ENCODE results near the gene TTC3. TPM values are rescaled to one million over a fixed set of nuclear protein-coding genes. Genes with fewer than 3 reads are reported as not detected.

TTC3 gene
- total RNA-seq, 4 donors from 2014 or later = 96.5 to 195 (median 122) TPM

DNA sequence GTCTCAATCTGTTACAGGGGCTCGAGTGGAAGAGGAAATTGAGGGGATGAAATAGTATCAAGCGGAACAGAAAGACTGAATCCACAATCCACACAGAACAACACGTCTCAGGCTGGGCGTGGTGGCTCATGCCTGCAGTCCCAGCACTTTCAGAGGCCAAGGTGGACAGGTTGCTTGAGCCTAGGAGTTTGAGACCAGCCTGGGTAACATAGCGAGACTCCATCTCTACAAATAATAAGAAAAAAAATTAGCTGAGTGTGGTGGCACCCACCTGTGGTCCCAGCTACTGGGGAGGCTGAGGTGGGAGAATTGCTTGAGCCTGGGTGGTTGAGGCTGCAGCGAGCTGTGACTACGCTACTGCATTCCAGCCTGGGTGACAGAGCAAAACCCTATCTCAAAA is 168.4 kb downstream of the TTC3 start:
- no peak for DNase-seq (ENCODE audit: low spot score in 2 of 2)
- H3K27me3 ChIP-seq = no peaks in the 10 kb centered on the region
- TF ChIP-seq EP300 (IDR thresholded peaks at IDR 0.05) (no peak), POLR2A (IDR thresholded peaks at IDR 0.05) (no peak), POLR2AphosphoS5 (IDR thresholded peaks at IDR 0.05) (no peak)
- TF ChIP-seq, protein P1, sequence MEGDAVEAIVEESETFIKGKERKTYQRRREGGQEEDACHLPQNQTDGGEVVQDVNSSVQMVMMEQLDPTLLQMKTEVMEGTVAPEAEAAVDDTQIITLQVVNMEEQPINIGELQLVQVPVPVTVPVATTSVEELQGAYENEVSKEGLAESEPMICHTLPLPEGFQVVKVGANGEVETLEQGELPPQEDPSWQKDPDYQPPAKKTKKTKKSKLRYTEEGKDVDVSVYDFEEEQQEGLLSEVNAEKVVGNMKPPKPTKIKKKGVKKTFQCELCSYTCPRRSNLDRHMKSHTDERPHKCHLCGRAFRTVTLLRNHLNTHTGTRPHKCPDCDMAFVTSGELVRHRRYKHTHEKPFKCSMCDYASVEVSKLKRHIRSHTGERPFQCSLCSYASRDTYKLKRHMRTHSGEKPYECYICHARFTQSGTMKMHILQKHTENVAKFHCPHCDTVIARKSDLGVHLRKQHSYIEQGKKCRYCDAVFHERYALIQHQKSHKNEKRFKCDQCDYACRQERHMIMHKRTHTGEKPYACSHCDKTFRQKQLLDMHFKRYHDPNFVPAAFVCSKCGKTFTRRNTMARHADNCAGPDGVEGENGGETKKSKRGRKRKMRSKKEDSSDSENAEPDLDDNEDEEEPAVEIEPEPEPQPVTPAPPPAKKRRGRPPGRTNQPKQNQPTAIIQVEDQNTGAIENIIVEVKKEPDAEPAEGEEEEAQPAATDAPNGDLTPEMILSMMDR (IDR thresholded peaks at IDR 0.05) = no peak
- no peak overlapping the region for H3K27ac ChIP-seq
- 95% methylated on average over 7 of the region's 7 CpGs for WGBS
- no peaks in the 10 kb centered on the region for H3K9me3 ChIP-seq
- H3K4me1 ChIP-seq = peaks cover 4% of the 10 kb centered on the region
- no peak overlapping the region for H3K4me3 ChIP-seq
- H3K36me3 ChIP-seq = peaks cover 38% of the 10 kb centered on the region

DNA sequence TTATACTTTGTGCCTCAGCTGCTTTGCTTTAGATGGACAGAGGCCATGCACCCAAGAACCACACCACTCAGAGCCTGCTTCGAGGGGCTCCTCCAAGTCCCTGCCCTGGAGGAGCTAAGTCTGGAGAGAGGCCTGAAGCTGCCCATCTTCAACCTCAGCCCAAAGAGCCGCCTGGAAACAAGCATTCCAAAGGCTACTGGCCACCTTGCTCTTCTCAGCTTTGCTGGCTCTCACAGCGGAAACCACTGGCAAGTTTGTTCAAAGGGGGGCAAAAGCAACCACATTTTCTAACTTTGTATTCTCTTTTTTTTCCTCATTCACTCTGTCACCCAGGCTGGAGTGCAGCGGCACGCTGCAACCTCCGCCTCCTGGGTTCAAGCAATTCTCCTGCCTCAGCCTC is 170.9 kb downstream of the TTC3 start:
- no peak for TF ChIP-seq POLR2AphosphoS5 (IDR thresholded peaks at IDR 0.05)
- TF ChIP-seq, protein P1 (IDR thresholded peaks at IDR 0.05) = no peak
- no peak for TF ChIP-seq EP300 (IDR thresholded peaks at IDR 0.05)
- Histone ChIP-seq H3K27me3 (no peaks in the 10 kb centered on the region), H3K4me3 (no peak overlapping the region), H3K27ac (no peak overlapping the region), H3K9me3 (no peaks in the 10 kb centered on the region), H3K4me1 (peaks cover 4% of the 10 kb centered on the region), H3K36me3 (peaks cover 18% of the 10 kb centered on the region)
- 95% methylated on average over 6 of the region's 6 CpGs for whole genome bisulfite sequencing
- no peak for DNase-seq (ENCODE audit: low spot score in 2 of 2)

DNA sequence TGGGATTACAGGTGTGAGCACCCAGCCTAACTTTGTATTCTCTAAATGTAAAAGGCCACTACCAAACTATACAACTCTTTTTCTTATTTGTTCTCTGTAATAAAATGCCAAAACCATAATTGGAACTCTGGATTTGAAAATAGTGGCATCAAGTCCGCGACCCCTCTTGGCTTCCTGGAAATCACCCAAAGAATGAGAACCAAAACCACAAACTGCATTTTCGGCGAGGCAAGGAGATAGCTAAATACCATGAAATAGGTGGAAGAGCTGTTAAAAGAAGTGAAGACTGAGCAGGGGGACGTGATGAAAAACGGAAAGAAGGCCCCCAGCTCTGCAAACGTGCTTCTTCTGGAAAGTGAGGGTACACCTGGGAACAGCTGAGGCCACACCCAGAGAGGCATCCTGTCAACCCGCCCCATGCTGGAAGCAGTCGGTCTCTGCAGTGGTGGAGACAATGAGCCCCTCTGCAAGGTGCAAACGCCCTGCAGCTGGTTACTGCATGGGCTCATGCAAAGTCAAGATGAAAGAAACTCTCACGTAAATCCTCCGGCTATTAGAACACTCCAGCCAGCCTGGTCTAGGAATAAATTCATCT is 171.5 kb downstream of the TTC3 start:
- no peaks in the 10 kb centered on the region for H3K27me3 ChIP-seq
- no peak for TF ChIP-seq POLR2A (IDR thresholded peaks at IDR 0.05)
- TF ChIP-seq, protein P1 (IDR thresholded peaks at IDR 0.05) = no peak
- TF ChIP-seq EP300 (IDR thresholded peaks at IDR 0.05) = no peak
- no peak for TF ChIP-seq POLR2AphosphoS5 (IDR thresholded peaks at IDR 0.05)
- H3K9me3 ChIP-seq = no peaks in the 10 kb centered on the region
- 76% methylated on average over 12 of the region's 12 CpGs for WGBS
- H3K4me1 ChIP-seq = peaks cover 4% of the 10 kb centered on the region
- DNase-seq (ENCODE audit: low spot score in 2 of 2) = no peak
- H3K4me3 ChIP-seq = no peak overlapping the region
- H3K36me3 ChIP-seq = peaks cover 14% of the 10 kb centered on the region
- no peak overlapping the region for H3K27ac ChIP-seq

- 87% methylated on average over 8 of the region's 8 CpGs for WGBS
- TF ChIP-seq, protein P1 (IDR thresholded peaks at IDR 0.05) = no peak
- TF ChIP-seq POLR2AphosphoS5 (IDR thresholded peaks at IDR 0.05) = no peak
- TF ChIP-seq EP300 (IDR thresholded peaks at IDR 0.05) = no peak
- no peak for TF ChIP-seq POLR2A (IDR thresholded peaks at IDR 0.05)
- H3K9me3 ChIP-seq = no peaks in the 10 kb centered on the region
- peaks cover 10% of the 10 kb centered on the region for H3K36me3 ChIP-seq
- H3K4me1 ChIP-seq = peaks cover 4% of the 10 kb centered on the region
- H3K27ac ChIP-seq = no peak overlapping the region
- no peak overlapping the region for H3K4me3 ChIP-seq
- no peaks in the 10 kb centered on the region for H3K27me3 ChIP-seq
- no peak for DNase-seq (ENCODE audit: low spot score in 2 of 2)
Observed at GRCh38 chr21:37245151-37245550, 172.1 kb downstream of the TTC3 start.

GRCh38 chr21:37248298-37248697 is 175.2 kb downstream of the TTC3 start:
- no peak for DNase-seq (ENCODE audit: low spot score in 2 of 2)
- H3K4me3 ChIP-seq = no peak overlapping the region
- no peaks in the 10 kb centered on the region for H3K36me3 ChIP-seq
- no peaks in the 10 kb centered on the region for H3K9me3 ChIP-seq
- no peaks in the 10 kb centered on the region for H3K27me3 ChIP-seq
- no peak overlapping the region for H3K27ac ChIP-seq
- TF ChIP-seq POLR2A (IDR thresholded peaks at IDR 0.05) = no peak
- TF ChIP-seq POLR2AphosphoS5 (IDR thresholded peaks at IDR 0.05) = no peak
- TF ChIP-seq, protein P1 (IDR thresholded peaks at IDR 0.05) = no peak
- TF ChIP-seq EP300 (IDR thresholded peaks at IDR 0.05) = no peak
- H3K4me1 ChIP-seq = peaks cover 14% of the 10 kb centered on the region
- WGBS = 72% methylated on average over 1 of the region's 1 CpG
